Lower lobe of right lung (tissue), 2 donors: ENCODE measurements around the gene DUSP2. TPM values are rescaled to one million over a fixed set of nuclear protein-coding genes. Genes with fewer than 3 reads are reported as not detected.
A peak's percentile ranks its signal among the peaks of the same experiment; 100 is the strongest.

Experiments
- ATAC-seq, 2 donors: fragments of 200-7000 bp; cut with Tn5 transposase; one replicate each; pipeline ENCODE4 v1.9.1; 2020 to 2022; ENCODE audit warnings: mild to moderate bottlenecking in 2 of 2, moderate library complexity in 2 of 2
- DNase-seq: peaks from one replicate; pipeline ENCODE4 v3.0.0-alpha.2; 2020
- H3K27ac ChIP-seq: fragments of 200-600 bp; one replicate; pipeline ENCODE4 v1.8.0; 2022
- H3K27me3 ChIP-seq: fragments of 200-600 bp; one replicate; pipeline ENCODE4 v1.8.0; 2022; ENCODE audit warnings: low read depth
- H3K36me3 ChIP-seq: fragments of 200-600 bp; one replicate; pipeline ENCODE4 v1.8.0; 2022; ENCODE audit warnings: mild to moderate bottlenecking
- H3K4me1 ChIP-seq: fragments of 200-600 bp; one replicate; pipeline ENCODE4 v1.8.0; 2022
- H3K4me3 ChIP-seq: fragments of 200-600 bp; one replicate; pipeline ENCODE4 v1.8.0; 2022; ENCODE audit warnings: mild to moderate bottlenecking
- H3K9me3 ChIP-seq: fragments of 200-600 bp; one replicate; pipeline ENCODE4 v1.8.0; 2022
- CTCF ChIP-seq: fragments of 200-600 bp; IDR thresholded peaks from one replicate; pipeline ENCODE4 v1.8.0; 2022; ENCODE audit warnings: antibody characterized with exemption, mild to moderate bottlenecking
- intact Hi-C: fragments of 100-400 bp; cut with DNase I; formaldehyde crosslinking; loops from one replicate; pipeline ENCODE4 v1.11.0; 2022
- total RNA-seq: library from RNA; stranded (reverse); fragmentation: NEBNext Ultra II Directional; extraction: Animal tissue kit (Norgen Biotek cat#: 25700); gene quantifications from one replicate; pipeline ENCODE4 v1.2.1, GENCODE V29; 2021
- donor health status: DM: no; HTN: yes; CAD: no; lungs with severe emphysema.

Gene DUSP2
- total RNA-seq, 1 donor from 2014 or later: 5.5 TPM

- no peaks in the 10 kb centered on the region for H3K4me1 ChIP-seq
- intact Hi-C loops: no loop called here
- H3K9me3 ChIP-seq: no peaks in the 10 kb centered on the region
- H3K27me3 ChIP-seq: no peaks in the 10 kb centered on the region
- ATAC-seq (no peak), DNase-seq (peak; percentile 25)
- TF ChIP-seq CTCF: no peak
- no peak overlapping the region for H3K4me3 ChIP-seq
- H3K27ac ChIP-seq: no peak overlapping the region
- H3K36me3 ChIP-seq: no peaks in the 10 kb centered on the region
Measured at GRCh38 chr2:96154506-96155380, 9.5 kb upstream of the DUSP2 start.

GRCh38 chr2:96153991-96154431 lies 8.8 kb upstream of the DUSP2 start:
- Histone ChIP-seq H3K4me1 (peaks cover under 1% of the 10 kb centered on the region), H3K27ac (no peak overlapping the region), H3K27me3 (no peaks in the 10 kb centered on the region), H3K9me3 (no peaks in the 10 kb centered on the region), H3K4me3 (no peak overlapping the region), H3K36me3 (no peaks in the 10 kb centered on the region)
- no peak for TF ChIP-seq CTCF
- ATAC-seq: no peak
- intact Hi-C loops: no loop called here
- peak; percentile 38 for DNase-seq

GRCh38 chr2:96153291-96153713 lies 8.1 kb upstream of the DUSP2 start:
- ATAC-seq: no peak
- intact Hi-C loops: no loop called here
- H3K9me3 ChIP-seq: no peaks in the 10 kb centered on the region
- DNase-seq: peak; percentile 36
- no peak for TF ChIP-seq CTCF
- no peak overlapping the region for H3K27ac ChIP-seq
- no peak overlapping the region for H3K4me3 ChIP-seq
- peaks cover 8% of the 10 kb centered on the region for H3K4me1 ChIP-seq
- H3K27me3 ChIP-seq: no peaks in the 10 kb centered on the region
- H3K36me3 ChIP-seq: no peaks in the 10 kb centered on the region

GRCh38 chr2:96152304-96153161 lies 7.3 kb upstream of the DUSP2 start:
- intact Hi-C loops: no loop called here
- Histone ChIP-seq H3K36me3 (no peaks in the 10 kb centered on the region), H3K9me3 (no peaks in the 10 kb centered on the region), H3K27me3 (no peaks in the 10 kb centered on the region), H3K4me1 (peaks cover 13% of the 10 kb centered on the region), H3K27ac (no peak overlapping the region), H3K4me3 (no peak overlapping the region)
- ATAC-seq: no peak
- peak; percentile 25 for DNase-seq
- TF ChIP-seq CTCF: no peak

GRCh38 chr2:96151595-96152303 lies 6.5 kb upstream of the DUSP2 start:
- ATAC-seq: no peak
- Histone ChIP-seq H3K36me3 (no peaks in the 10 kb centered on the region), H3K27me3 (no peaks in the 10 kb centered on the region), H3K27ac (no peak overlapping the region), H3K4me1 (peaks cover 19% of the 10 kb centered on the region), H3K4me3 (no peak overlapping the region), H3K9me3 (no peaks in the 10 kb centered on the region)
- no peak for TF ChIP-seq CTCF
- no peak for DNase-seq
- intact Hi-C loops: no loop called here
